GM23338 (cell line): ENCODE results near the gene TMC1.

Source experiments
- CREB1 ChIP-seq: fragments of 250-450 bp; sonication (Bioruptor Pico); IDR thresholded peaks from 2 replicates; pipeline ENCODE4 v1.5.0; 2020; ENCODE audit warnings: low read depth, mild to moderate bottlenecking, moderate library complexity
- CTCF ChIP-seq, 2 experiments: fragments of 200-600 bp in 1 of 2; sonication (generic) in 1 of 2; conservative IDR thresholded peaks; 2 replicates each; pipeline versions ENCODE4 v1.5.1 to v1.6.1; 2016 to 2017; ENCODE audit warnings: antibody characterized with exemption in 2 of 2, low read depth in 2 of 2, mild to moderate bottlenecking in 2 of 2, moderate library complexity in 1 of 2
- ETS1 ChIP-seq: IDR thresholded peaks from 2 replicates; pipeline ENCODE4 v1.6.1; 2016; ENCODE audit warnings: antibody characterized with exemption
- EZH2 ChIP-seq: fragments of 200-600 bp; sonication (generic); IDR thresholded peaks from one replicate; pipeline ENCODE4 v1.8.0; 2017; ENCODE audit warnings: antibody characterized with exemption, mild to moderate bottlenecking, low read depth; ENCODE audit not compliant: unreplicated experiment
- EZH2phosphoT487 ChIP-seq: fragments of 200-600 bp; sonication (generic); IDR thresholded peaks from one replicate; pipeline ENCODE4 v1.8.1; 2018; ENCODE audit warnings: antibody characterized with exemption; ENCODE audit not compliant: unreplicated experiment
- JUNB ChIP-seq: IDR thresholded peaks from one replicate; pipeline ENCODE4 v1.6.1; 2016; ENCODE audit warnings: antibody characterized with exemption; ENCODE audit not compliant: unreplicated experiment
- NANOG ChIP-seq: IDR thresholded peaks from 2 replicates; pipeline ENCODE4 v1.6.1; 2016; ENCODE audit warnings: antibody characterized with exemption, borderline replicate concordance
- POLR2AphosphoS5 ChIP-seq: IDR thresholded peaks from 2 replicates; pipeline ENCODE4 v1.6.1; 2016; ENCODE audit warnings: antibody characterized with exemption, low read depth
- REST ChIP-seq: IDR thresholded peaks from one replicate; pipeline ENCODE4 v1.6.1; 2018; ENCODE audit warnings: antibody characterized with exemption; ENCODE audit not compliant: unreplicated experiment
- STAT1 ChIP-seq: IDR thresholded peaks from one replicate; pipeline ENCODE4 v1.6.1; 2016; ENCODE audit warnings: antibody characterized with exemption; ENCODE audit not compliant: unreplicated experiment

- TF ChIP-seq REST (no peak), CTCF (conservative IDR thresholded peaks at IDR 0.05; ENCODE audit: low read depth in 2 of 2) (no peak), EZH2 (no peak), EZH2phosphoT487 (no peak), POLR2AphosphoS5 (no peak), JUNB (no peak), ETS1 (no peak), NANOG (no peak), CREB1 (CRISPR knock-in tag) (no peak), STAT1 (no peak)
Observed at GRCh38 chr9:72855890-72856523, 334.6 kb downstream of the TMC1 start.
